OCI-LY1 (cell line): ENCODE measurements around the gene TBC1D20.

ENCODE experiments used
- H2AFZ ChIP-seq: fragments of 200-600 bp; sonication (generic), shearing (Covaris generic); 2 replicates; pipeline ENCODE4 v1.6.0; 2014; ENCODE audit warnings: antibody characterized with exemption, mild to moderate bottlenecking, low read length
- H3F3A ChIP-seq: fragments of 200-600 bp; sonication (generic), shearing (Covaris generic); 2 replicates; pipeline ENCODE4 v1.6.0; 2014; ENCODE audit warnings: mild to moderate bottlenecking, antibody characterized with exemption, low read length, moderate library complexity; ENCODE audit not compliant: insufficient read depth
- H3K27ac ChIP-seq: fragments of 200-600 bp; sonication (generic); 2 replicates; pipeline ENCODE4 v1.5.1; 2014; ENCODE audit warnings: low read length, mixed run types, mild to moderate bottlenecking, low read depth; ENCODE audit not compliant: poor library complexity, severe bottlenecking
- H3K27me3 ChIP-seq: fragments of 200-600 bp; sonication (generic); 2 replicates; pipeline ENCODE4 v1.6.0; 2014; ENCODE audit warnings: antibody characterized with exemption, mild to moderate bottlenecking, low read length, moderate library complexity; ENCODE audit not compliant: insufficient read depth
- H3K36me3 ChIP-seq: fragments of 200-600 bp; sonication (generic); 2 replicates; pipeline ENCODE4 v1.6.1; 2014; ENCODE audit warnings: mild to moderate bottlenecking, antibody characterized with exemption, low read length, moderate library complexity, mixed read lengths; ENCODE audit not compliant: insufficient read depth
- H3K4me1 ChIP-seq: fragments of 200-600 bp; sonication (generic); 2 replicates; pipeline ENCODE4 v1.5.1; 2014; ENCODE audit warnings: mild to moderate bottlenecking, low read length, moderate library complexity; ENCODE audit not compliant: insufficient read depth, severe bottlenecking
- H3K4me2 ChIP-seq: fragments of 200-600 bp; sonication (generic), shearing (Covaris generic); 2 replicates; pipeline ENCODE4 v1.6.1; 2014; ENCODE audit warnings: low read length
- H3K4me3 ChIP-seq: fragments of 200-600 bp; sonication (generic); 2 replicates; pipeline ENCODE4 v1.5.1; 2014; ENCODE audit warnings: low read length, low read depth, mild to moderate bottlenecking, mixed read lengths; ENCODE audit not compliant: poor library complexity, severe bottlenecking
- H3K79me2 ChIP-seq: fragments of 200-600 bp; shearing (Covaris generic); 2 replicates; pipeline ENCODE4 v1.6.1; 2016; ENCODE audit warnings: mixed run types, low read length, mixed read lengths; ENCODE audit not compliant: insufficient read depth
- H3K9ac ChIP-seq: fragments of 200-600 bp; sonication (generic), shearing (Covaris generic); 2 replicates; pipeline ENCODE4 v1.6.1; 2014; ENCODE audit warnings: mild to moderate bottlenecking, low read length, mixed read lengths
- H3K9me2 ChIP-seq: fragments of 200-600 bp; sonication (generic), shearing (Covaris generic); 2 replicates; pipeline ENCODE4 v1.6.1; 2014; ENCODE audit warnings: low read depth, mild to moderate bottlenecking, low read length, mixed read lengths
- H3K9me3 ChIP-seq: fragments of 200-600 bp; shearing (Covaris generic); 2 replicates; pipeline ENCODE4 v1.6.1; 2014; ENCODE audit warnings: low read length, mixed read lengths
- H4K20me1 ChIP-seq: fragments of 200-600 bp; sonication (generic), shearing (Covaris generic); 2 replicates; pipeline ENCODE4 v1.6.0; 2016; ENCODE audit warnings: mild to moderate bottlenecking, low read length; ENCODE audit not compliant: insufficient read depth
- CTCF ChIP-seq: fragments of 200-600 bp; sonication (generic), shearing (Covaris generic); IDR thresholded peaks from 2 replicates; pipeline ENCODE4 v1.5.1; 2017; ENCODE audit warnings: mild to moderate bottlenecking, antibody characterized with exemption, low read length, moderate library complexity, mixed read lengths
- EZH2 ChIP-seq: fragments of 200-600 bp; sonication (generic), shearing (Covaris generic); IDR thresholded peaks from 2 replicates; pipeline ENCODE4 v1.8.0; 2017; ENCODE audit warnings: borderline replicate concordance, mixed run types, mild to moderate bottlenecking, antibody characterized with exemption, low read length, moderate library complexity, mixed read lengths

Gene TBC1D20

GRCh38 chr20:460707-461106 lies 1.6 kb downstream of the TBC1D20 start:
- Histone ChIP-seq H4K20me1 (0 out of 2 replicates have a peak, but pooled peaks cover 2% of the 10 kb centered on the region), H3K9me3 (no peaks in the 10 kb centered on the region), H3F3A (no peaks in the 10 kb centered on the region), H3K9ac (no peak overlapping the region), H3K27me3 (no peaks in the 10 kb centered on the region), H3K4me2 (0 out of 2 replicates have a peak overlapping the region, but pooled peaks have one; percentile 66), H3K36me3 (no peaks in the 10 kb centered on the region), H3K79me2 (peaks cover 16% of the 10 kb centered on the region), H3K9me2 (no peaks in the 10 kb centered on the region), H3K27ac (no peak overlapping the region), H3K4me3 (peak overlapping the region; percentile 73), H3K4me1 (peaks cover 35% of the 10 kb centered on the region), H2AFZ (no peak overlapping the region)
- TF ChIP-seq EZH2 (no peak), CTCF (no peak)

DNA sequence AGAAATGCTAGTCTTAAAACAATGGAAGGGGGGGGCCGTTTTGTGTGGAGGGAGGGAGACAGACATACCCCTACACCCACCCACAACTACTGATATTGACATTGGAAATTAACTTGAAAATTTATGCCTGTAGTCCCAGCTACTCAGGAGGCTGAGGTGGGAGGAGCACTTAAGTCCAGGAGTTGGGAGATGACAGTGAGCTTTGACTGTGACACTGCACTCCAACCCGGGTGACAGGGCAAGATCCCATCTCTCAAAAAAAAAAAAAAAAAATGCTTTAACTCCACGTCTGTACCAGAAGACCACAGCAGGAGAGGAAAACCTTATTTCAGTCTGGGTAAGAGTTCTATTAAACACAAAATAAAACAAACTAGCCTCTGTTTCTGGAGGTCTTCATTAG lies 2.2 kb downstream of the TBC1D20 start:
- Histone ChIP-seq H3K79me2 (peaks cover 16% of the 10 kb centered on the region), H3K4me3 (no peak overlapping the region), H3K27ac (no peak overlapping the region), H3K36me3 (no peaks in the 10 kb centered on the region), H3K9ac (no peak overlapping the region), H4K20me1 (0 out of 2 replicates have a peak, but pooled peaks cover 2% of the 10 kb centered on the region), H3K9me3 (no peaks in the 10 kb centered on the region), H3K4me2 (0 out of 2 replicates have a peak overlapping the region, but pooled peaks have one; percentile 66), H3F3A (no peaks in the 10 kb centered on the region), H3K4me1 (peaks cover 35% of the 10 kb centered on the region), H2AFZ (no peak overlapping the region), H3K9me2 (no peaks in the 10 kb centered on the region), H3K27me3 (no peaks in the 10 kb centered on the region)
- TF ChIP-seq CTCF (no peak), EZH2 (no peak)

GRCh38 chr20:458776-459175 lies 3.6 kb downstream of the TBC1D20 start:
- no peak overlapping the region for H3K9ac ChIP-seq
- TF ChIP-seq CTCF (no peak), EZH2 (no peak)
- H2AFZ ChIP-seq = no peak overlapping the region
- H3K9me3 ChIP-seq = no peaks in the 10 kb centered on the region
- H3K4me3 ChIP-seq = no peak overlapping the region
- H4K20me1 ChIP-seq = 0 out of 2 replicates have a peak, but pooled peaks cover 2% of the 10 kb centered on the region
- no peaks in the 10 kb centered on the region for H3F3A ChIP-seq
- peaks cover 35% of the 10 kb centered on the region for H3K4me1 ChIP-seq
- H3K4me2 ChIP-seq = no peak overlapping the region
- H3K79me2 ChIP-seq = peaks cover 20% of the 10 kb centered on the region
- no peaks in the 10 kb centered on the region for H3K9me2 ChIP-seq
- H3K27me3 ChIP-seq = no peaks in the 10 kb centered on the region
- H3K36me3 ChIP-seq = no peaks in the 10 kb centered on the region
- H3K27ac ChIP-seq = no peak overlapping the region
